Progenitor cell of endocrine pancreas (in vitro differentiated cells): ENCODE data around the gene WFDC5. TPM values are rescaled to one million over a fixed set of nuclear protein-coding genes. Genes with fewer than 3 reads are reported as not detected.
"Not testable (repeated sequence)": the region's sequence is repeated elsewhere in the genome, so short reads cannot be mapped to it uniquely, and the experiment has no call there.

ENCODE experiments used
- DNase-seq: peaks from one replicate; pipeline ENCODE4 v3.0.0; 2021; ENCODE audit warnings: low spot score; ENCODE audit not compliant: unreplicated experiment
- H3K27ac Mint-ChIP-seq: 2 replicates; pipeline ENCODE4 v1.8.0; 2021; ENCODE audit warnings: mild to moderate bottlenecking, moderate library complexity, mixed read lengths
- H3K27me3 Mint-ChIP-seq: 2 replicates; pipeline ENCODE4 v1.8.0; 2021; ENCODE audit warnings: mixed read lengths
- H3K36me3 Mint-ChIP-seq: 2 replicates; pipeline ENCODE4 v1.8.0; 2022; ENCODE audit warnings: mixed read lengths; ENCODE audit not compliant: insufficient read depth
- H3K4me1 Mint-ChIP-seq: 2 replicates; pipeline ENCODE4 v1.8.0; 2021; ENCODE audit warnings: low read depth, mixed read lengths
- H3K4me3 Mint-ChIP-seq: 2 replicates; pipeline ENCODE4 v1.8.0; 2021; ENCODE audit warnings: low read depth, mild to moderate bottlenecking, moderate library complexity, mixed read lengths
- H3K9me3 Mint-ChIP-seq: 2 replicates; pipeline ENCODE4 v1.8.0; 2021; ENCODE audit warnings: low read depth, mixed read lengths
- total RNA-seq: library from RNA; stranded (reverse); gene quantifications from 2 replicates; pipeline ENCODE4 v1.2.1, GENCODE V29; 2021
- TF ChIP-seq, protein P1 (sequence below): fragments of 200-600 bp; sonication (generic); IDR thresholded peaks from one replicate; pipeline ENCODE4 v1.5.0; 2021; ENCODE audit warnings: antibody characterized with exemption, mild to moderate bottlenecking; ENCODE audit not compliant: unreplicated experiment

The WFDC5 gene
- total RNA-seq, 1 donor from 2014 or later: not detected

DNA sequence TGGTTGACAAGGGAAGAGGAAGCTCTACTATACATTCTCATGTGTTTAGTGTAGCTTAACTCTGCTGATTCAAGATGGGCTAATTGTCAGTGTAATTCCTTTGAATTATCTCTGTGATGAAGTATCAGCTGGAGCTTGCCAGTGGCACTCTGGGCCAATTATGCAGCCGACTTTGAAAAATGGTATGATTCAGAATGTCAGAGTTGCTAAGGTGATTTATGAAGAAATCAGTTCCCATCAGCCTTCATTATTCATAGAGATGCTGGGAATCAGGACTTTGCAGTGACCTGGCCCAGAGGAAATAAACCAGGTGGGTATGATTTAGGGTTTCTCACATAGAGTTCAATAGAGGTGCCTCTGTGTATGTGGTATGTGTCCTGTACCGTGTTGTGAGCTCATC is 47.4 kb downstream of the WFDC5 start:
- no peaks in the 10 kb centered on the region for H3K27me3 Mint-ChIP-seq
- no peak overlapping the region for H3K4me3 Mint-ChIP-seq
- H3K36me3 Mint-ChIP-seq: peaks cover 15% of the 10 kb centered on the region
- peaks cover 8% of the 10 kb centered on the region for H3K9me3 Mint-ChIP-seq
- no peak for DNase-seq
- H3K4me1 Mint-ChIP-seq: peaks cover 5% of the 10 kb centered on the region
- no peak overlapping the region for H3K27ac Mint-ChIP-seq
- TF ChIP-seq, protein P1, sequence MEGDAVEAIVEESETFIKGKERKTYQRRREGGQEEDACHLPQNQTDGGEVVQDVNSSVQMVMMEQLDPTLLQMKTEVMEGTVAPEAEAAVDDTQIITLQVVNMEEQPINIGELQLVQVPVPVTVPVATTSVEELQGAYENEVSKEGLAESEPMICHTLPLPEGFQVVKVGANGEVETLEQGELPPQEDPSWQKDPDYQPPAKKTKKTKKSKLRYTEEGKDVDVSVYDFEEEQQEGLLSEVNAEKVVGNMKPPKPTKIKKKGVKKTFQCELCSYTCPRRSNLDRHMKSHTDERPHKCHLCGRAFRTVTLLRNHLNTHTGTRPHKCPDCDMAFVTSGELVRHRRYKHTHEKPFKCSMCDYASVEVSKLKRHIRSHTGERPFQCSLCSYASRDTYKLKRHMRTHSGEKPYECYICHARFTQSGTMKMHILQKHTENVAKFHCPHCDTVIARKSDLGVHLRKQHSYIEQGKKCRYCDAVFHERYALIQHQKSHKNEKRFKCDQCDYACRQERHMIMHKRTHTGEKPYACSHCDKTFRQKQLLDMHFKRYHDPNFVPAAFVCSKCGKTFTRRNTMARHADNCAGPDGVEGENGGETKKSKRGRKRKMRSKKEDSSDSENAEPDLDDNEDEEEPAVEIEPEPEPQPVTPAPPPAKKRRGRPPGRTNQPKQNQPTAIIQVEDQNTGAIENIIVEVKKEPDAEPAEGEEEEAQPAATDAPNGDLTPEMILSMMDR: no peak

DNA sequence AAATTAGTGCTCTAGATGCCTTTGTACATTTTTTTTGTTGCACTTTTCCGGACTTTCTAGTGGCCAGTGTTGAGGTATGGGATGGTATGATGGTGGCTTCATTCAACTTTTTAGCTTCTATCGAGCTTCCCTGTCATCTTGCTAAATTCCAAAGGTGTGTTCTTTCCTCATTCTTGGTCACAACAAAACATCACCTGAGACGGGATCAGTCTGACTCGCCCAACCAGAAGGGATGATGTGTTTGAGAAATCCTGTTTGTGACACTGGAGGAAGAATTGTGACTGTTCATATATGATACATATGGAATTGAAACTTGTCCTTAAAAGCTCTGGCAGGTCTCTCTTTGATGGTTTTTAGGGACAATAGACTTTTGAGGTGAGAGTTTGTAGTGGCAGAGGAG is 47.9 kb downstream of the WFDC5 start:
- H3K27me3 Mint-ChIP-seq: no peaks in the 10 kb centered on the region
- H3K36me3 Mint-ChIP-seq: peaks cover 18% of the 10 kb centered on the region
- TF ChIP-seq, protein P1: no peak
- peaks cover 8% of the 10 kb centered on the region for H3K9me3 Mint-ChIP-seq
- H3K4me3 Mint-ChIP-seq: no peak overlapping the region
- no peak for DNase-seq
- H3K27ac Mint-ChIP-seq: no peak overlapping the region
- H3K4me1 Mint-ChIP-seq: peaks cover 5% of the 10 kb centered on the region

DNA sequence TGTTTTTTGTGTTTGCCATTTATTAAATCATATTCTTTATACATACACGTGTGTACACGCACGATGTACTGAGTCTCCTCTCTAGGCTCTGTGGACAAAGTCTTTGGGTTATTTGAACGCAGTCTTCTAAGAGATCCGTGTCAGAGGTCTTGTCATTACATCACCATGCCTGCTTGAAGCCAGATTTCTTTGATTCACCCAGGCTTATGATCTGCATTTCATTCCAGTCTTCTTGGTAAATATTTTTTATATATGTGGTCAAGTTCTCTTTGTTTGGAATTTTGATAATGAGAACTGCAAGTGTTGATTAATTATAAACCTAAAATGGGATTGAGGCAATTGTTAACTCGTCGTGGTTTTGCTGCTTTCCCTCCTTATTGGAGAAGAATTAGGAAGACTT is 48.6 kb downstream of the WFDC5 start:
- peaks cover 8% of the 10 kb centered on the region for H3K9me3 Mint-ChIP-seq
- TF ChIP-seq, protein P1: no peak

DNA sequence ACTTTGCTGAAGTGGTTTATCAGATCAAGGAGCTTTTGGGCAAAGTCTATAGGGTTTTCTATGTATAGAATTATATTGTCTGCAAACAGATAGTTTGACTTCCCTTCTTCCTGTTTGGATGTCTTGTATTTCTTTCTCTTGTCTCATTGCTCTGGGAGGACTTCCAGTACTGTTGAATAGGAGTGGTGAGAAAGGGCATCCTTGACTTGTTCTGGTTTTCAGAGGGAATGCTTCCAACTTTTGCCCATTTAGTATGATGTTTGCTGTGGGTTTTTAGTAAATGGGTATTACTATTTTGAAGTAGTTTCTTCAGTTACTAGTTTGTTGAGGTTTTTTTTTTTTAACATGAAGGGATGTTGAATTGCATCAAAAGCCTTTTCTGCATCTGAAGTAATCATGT is 50.2 kb downstream of the WFDC5 start:
- peaks cover 10% of the 10 kb centered on the region for H3K4me1 Mint-ChIP-seq
- TF ChIP-seq, protein P1: no peak
- H3K36me3 Mint-ChIP-seq: peaks cover 13% of the 10 kb centered on the region
- no peaks in the 10 kb centered on the region for H3K27me3 Mint-ChIP-seq
- H3K27ac Mint-ChIP-seq: no peak overlapping the region
- peaks cover 8% of the 10 kb centered on the region for H3K9me3 Mint-ChIP-seq
- DNase-seq: no peak
- no peak overlapping the region for H3K4me3 Mint-ChIP-seq

More for the DNA sequence above, 48.6 kb downstream of the WFDC5 start:
- no peak for DNase-seq
- Mint-ChIP-seq H3K27me3 (no peaks in the 10 kb centered on the region), H3K4me1 (peaks cover 10% of the 10 kb centered on the region), H3K36me3 (peaks cover 18% of the 10 kb centered on the region), H3K4me3 (no peak overlapping the region), H3K27ac (no peak overlapping the region)

DNA sequence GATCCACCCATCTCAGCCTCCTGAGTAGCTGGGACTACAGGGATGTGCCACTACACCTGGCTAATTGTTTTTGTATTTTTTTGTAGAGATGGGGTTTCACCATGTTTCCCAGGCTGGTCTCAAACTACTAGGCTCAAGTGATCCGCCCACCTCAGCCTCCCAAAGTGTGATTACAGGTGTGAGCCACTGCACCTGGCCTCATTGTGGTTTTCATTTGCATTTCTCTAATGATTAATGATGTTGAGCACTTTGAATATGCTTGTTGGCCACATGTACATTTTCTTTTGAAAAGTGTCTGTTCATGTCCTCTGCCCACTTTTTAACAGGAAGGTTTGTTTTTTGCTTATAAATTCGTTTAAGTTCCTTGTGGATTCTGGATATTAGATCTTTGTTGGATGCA is 51.9 kb downstream of the WFDC5 start:
- not testable (repeated sequence) for H3K27me3 Mint-ChIP-seq, H3K27ac Mint-ChIP-seq, H3K9me3 Mint-ChIP-seq, H3K4me1 Mint-ChIP-seq, H3K4me3 Mint-ChIP-seq, DNase-seq
- peaks cover 12% of the 10 kb centered on the region for H3K36me3 Mint-ChIP-seq

DNA sequence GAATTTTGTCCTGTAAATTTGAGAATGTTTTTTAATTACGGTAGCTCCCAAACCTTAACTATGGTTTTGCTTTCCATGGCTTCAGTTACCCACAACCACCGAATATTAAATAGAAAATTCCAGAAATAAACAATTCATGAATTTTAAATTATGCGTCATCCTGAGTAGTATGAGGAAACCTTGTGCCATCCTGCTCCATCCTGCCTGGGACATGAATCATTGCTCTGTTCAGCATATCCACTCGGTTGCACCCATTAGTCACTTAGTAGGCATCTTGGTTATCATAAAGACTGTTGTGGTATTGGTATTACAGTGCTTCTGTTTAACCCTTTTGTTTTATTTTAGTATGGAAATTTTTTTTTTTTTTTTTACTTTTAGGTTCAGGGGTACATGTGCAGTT is 53.7 kb downstream of the WFDC5 start:
- DNase-seq: no peak
- Mint-ChIP-seq H3K27me3 (no peaks in the 10 kb centered on the region), H3K27ac (no peak overlapping the region), H3K4me3 (no peak overlapping the region), H3K4me1 (peaks cover 7% of the 10 kb centered on the region), H3K36me3 (peaks cover 12% of the 10 kb centered on the region), H3K9me3 (peaks cover 8% of the 10 kb centered on the region)
- TF ChIP-seq, protein P1: no peak
